NCI-H146 treated with DMSO at 0.1 percent for 48 hours (cell line): ENCODE measurements around the gene SSTR4.

Experiments used
- DNase-seq: peaks from one replicate; lab custom pipeline; 2025; ENCODE audit not compliant: unreplicated experiment; lab: John Stamatoyannopoulos, UW

Gene SSTR4

DNA sequence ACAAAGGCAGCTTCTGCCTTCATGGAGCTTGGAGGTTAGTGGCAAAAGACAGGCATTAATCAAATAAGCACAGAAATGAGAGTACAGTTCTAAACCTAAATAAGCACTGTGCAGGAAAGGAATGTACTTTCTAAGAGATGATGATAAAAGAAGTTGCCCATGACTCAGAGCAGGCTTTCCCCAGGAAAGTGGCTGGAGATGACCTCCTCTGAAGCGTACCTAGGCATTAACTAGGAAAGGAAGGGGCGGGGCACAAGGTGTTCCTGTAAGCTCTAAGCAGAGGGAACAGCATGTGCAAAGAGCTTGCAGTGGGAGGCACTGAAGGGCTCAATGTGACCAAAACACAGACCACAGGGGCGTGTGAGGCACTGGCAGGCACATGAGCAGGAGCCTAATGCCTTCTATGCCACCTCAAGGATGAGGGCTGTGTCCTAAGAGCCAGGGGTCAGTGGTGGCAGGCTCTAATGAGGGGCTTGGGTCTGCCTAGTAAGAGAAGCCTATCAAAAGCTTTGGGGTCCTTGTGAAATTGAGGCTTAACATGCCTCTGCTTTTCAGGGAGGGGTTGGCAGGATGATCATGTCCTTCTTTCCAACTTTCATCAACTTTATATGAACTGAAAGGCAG is 4.9 kb downstream of the SSTR4 start:
- no peak for DNase-seq

DNA sequence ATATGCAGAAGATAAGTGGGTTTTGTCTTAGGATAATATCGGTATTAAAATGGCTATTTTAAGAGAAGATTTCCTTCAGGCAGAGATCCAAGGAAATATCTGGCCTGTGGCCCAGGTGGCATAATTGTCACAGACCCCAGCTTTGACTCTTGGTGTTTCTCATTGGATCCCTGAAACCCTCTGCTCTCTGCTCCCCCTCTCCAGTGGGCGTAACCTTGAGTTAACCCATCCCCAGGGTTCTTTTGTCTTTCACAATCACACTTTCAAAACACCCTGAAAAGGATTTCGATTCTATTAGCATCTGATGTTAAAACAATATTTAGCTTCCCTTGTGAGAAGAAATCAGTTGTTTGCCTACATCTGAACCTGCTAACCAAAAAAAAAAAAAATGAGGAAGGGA is 7.2 kb downstream of the SSTR4 start:
- DNase-seq, result no peak

DNA sequence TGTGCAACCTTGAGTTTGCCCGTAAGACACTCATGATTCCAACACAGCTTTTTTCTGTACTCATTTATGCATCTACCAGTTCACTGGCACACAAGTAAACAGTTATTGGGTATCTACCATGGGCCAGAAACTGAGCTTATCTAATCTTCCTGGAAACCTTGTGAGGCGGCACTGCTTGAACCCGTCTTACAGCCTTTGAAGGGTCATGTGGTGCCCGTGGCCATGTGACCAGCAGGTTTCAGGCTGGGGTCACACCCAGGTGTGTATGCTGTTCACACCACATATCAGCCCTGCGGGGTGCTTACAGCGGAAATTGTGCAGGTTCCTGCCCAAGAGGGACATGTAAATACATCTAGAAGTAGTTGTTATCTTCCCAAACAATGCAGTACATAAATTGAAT is 8.3 kb downstream of the SSTR4 start:
- no peak for DNase-seq

DNA sequence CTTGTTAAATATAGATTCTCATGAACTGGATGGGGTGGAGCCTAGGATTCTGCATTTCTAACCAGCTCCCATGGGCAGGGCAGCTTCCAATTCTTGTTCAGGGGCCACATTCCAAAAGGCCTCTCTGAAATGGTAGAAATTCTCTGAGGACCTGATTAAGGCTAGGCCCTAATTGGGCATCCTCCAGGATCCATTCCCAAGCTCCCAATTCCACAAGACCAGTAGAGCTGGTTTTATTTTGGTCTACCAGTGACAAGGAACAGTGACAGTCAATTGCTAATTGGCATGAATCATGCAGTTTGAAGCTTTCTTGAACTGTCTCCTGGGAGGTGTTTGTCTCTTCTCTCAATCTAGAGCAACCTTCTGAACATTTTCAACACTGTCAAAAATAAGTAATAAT is 11.3 kb downstream of the SSTR4 start:
- no peak for DNase-seq

DNA sequence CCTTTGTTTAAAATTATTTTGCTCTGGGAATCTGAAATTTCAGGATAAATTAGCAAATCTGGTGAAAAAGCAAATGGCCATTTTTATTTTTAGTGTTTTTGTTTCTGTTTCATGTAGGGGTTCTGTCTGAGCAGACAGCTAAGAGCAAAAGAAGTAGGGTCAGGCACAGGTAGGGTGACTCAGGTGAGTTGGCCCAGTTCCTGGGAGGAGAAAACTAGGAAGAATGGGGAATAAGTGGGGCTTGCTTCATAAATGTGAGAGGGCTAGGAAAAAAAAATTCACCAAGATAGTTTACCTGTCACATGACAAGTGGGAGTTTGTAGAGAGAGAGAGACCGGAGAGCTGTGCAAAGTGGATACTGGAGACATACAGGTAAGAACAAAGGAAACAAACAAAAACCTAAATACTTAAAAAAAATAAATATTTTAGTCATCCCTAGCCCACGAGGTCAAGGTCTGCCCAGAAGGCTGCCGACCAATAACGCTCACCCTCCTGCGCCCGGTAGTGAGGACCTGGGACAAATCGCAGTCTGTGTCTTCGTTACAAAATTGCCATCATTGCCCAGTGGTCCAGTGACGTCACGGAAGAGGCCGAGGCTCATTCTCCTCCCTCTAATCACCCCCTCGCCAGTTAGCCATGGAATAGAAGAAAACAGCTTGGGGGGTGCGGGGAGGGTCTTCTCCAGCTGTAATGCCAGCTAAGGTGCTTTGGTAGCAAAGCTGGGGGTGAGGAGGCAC is 12.1 kb downstream of the SSTR4 start:
- DNase-seq, result no peak

DNA sequence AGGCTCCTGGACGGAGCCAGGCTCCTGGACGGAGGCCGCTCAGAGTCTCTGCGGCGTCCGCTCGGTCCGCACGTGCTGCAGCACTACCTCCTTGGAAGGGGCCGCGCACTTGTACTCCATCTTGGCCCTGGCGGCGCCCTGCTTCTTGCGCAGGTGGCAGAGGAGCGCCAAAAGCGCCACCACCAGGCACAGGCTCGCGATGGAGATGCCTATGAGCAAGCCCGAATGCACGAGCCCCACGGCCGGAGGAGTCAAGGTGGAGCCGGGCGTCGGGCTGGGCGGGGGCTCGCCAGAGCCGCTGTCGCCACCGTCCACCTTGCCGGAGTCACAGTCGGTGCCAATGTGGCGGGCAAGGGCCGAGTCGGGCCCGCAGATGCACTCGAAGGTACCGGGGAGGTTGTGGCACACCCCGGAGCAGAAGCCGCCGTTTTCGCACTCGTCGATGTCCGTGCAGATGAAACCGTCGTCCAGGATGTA is 12.7 kb downstream of the SSTR4 start:
- DNase-seq, result no peak

DNA sequence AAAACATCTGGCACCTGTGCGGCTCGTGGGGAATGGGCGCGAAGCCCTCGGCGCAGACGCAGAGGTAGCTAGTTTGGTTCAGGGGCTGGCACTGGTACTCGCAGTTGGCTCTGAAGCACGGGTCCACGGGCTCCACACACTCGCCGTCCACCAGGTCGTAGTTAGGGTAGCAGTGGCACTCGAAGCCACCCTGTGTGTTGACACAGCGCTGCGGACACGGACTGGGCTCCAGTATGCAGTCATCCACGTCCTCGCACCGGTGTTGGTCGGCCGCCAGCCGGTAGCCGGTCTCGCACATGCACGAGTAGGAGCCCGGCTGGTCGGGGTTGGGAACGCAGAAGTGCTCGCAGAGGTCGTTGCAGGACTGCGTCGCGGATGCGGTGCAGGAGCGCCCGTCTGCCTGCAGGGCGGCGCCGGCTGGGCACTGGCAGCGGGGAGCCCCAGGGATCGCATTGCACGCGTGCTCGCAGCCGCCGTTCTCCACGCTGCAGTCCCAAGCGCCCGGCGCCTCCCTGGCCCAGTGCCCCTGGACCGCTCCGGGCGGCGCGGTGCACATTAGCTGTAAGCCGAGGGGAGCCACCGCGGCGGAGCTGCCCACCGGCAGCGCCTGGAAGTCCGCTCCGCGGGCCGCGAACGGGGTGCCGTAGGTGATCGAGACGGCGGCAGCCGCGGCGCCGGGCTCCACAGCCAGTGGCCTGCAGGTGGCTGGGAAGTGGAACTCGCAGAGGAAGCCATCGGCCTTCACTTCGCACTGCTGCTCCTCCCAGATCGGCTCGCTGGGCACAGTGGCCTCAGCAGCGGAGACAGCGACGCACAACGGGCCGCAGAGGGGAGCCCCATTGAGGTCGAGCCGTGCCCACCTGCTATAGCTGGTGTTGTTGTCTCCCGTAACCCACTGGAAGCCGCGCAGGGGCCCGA is 13.4 kb downstream of the SSTR4 start:
- peak; percentile 49 for DNase-seq

DNA sequence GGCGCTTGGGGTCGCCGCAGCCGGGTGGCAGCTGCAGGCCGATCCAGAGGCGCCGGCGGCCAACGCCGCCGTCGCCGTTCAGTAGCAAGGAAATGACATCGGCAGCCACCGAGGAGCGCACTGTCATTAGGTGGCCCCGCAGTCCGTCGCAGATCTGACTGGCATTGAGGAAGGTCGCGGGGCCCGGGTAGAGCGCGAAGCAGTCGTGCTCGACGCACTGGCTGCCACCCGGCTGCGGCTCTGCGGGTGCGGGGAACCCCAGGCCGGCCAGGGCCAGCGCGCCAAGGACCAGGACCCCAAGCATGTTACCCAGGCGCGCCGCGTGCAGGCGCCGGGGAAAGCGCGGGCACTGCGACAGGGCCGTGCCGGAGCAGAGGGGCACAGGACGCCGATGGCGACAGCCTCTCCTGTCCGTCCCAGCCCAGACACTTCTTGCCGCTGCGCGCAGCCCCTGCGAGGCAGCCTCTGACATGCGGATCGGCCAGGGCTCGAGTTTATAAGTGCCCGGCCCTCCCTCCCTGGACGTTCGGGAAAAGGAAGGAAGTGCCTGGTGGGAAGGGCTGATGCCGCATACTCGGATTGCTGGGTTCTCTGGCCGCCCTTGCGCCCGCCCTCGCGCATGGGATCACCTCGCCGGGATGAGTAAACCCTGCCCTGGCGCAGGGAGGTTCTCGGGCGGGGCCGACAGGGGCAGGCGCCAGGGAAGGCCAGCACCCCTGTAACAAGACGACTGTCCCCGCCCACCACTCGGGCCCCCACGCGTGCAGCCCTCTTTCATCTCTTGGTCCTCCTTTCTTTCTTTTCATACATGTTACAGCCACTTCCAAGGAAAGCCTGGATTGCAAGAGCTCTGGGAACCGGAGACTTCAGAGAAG is 14.3 kb downstream of the SSTR4 start, which contains the start of gene THBD:
Gene THBD, minus strand, starts transcription at position 472 of the 875 bp plus-strand sequence. Its CDS starts 168 bp downstream, at position 304.
- DNase-seq, result peak; percentile 49

DNA sequence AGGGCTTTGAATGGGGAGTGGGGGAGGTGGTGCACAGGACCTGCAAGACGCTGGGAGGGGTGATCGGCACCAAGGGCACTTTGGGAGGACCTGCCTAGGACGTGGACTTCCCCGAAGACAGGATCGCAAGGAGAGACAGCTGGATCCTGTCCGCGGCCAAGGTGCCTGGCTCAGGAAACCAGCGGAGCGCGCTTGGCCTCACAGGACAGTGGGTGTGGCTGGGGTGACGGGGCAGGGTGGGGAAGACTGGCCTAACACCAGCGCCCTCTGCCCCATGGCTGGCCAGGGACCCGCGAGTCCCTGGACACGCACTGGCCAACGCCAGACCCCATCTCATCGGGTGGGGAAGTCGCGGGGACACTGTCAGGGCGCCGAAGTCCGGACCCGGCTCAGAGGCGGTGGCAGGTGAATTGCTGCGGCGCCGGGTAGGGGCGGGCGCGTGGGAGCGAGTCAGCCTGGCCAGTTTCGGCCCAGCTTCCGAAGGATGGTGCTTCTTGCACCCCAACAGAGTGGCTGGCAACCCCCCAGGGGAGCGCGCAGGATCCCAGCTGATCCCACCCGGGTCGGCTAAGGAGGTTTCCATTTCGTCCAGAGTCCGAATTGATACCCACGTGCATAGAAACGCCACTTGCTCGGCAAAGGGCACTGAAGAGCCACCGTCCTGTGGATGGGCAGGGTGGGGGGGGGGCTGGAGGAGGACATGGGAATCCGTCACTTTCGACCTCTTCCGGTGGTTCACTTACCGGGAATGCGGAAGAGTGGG is 15.1 kb downstream of the SSTR4 start:
- no peak for DNase-seq

DNA sequence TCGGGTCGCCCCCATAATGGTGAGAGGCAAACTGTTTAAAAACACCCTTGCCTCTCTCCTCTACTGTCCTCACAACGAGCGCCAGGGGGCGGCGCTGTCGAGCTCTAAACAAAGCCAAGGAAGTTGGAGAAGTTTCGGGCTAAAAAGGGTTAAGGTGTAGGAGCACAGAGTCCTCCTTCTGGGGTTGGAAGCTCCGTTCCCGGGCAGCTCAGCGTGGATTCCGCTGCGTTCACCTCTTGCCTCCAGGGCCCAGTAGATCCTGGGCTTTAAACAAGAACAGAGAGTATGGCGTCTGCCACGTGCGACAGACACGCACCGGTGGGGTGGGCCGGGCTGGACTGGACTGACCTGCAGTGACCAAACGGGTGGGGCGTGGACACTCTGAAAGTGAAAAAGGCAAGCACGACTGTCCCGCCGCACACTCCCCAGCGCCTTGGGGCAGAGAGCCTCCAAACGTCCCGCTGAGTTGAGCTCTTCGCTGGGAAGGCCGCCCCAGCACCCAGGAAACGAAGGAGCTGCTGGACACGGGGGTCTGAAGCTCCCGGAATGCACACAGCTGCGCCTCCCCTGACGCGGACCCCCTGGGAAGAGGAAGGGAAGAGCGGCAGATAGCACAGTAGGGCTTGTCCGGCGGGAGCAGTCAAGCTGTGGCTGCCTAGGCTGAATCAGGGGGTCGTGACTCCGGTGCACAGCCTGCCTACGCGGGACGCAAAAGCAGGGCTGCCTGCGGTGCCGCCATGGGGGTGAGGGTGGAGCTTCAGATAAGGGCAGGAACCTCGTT is 15.9 kb downstream of the SSTR4 start:
- peak; percentile 22 for DNase-seq

DNA sequence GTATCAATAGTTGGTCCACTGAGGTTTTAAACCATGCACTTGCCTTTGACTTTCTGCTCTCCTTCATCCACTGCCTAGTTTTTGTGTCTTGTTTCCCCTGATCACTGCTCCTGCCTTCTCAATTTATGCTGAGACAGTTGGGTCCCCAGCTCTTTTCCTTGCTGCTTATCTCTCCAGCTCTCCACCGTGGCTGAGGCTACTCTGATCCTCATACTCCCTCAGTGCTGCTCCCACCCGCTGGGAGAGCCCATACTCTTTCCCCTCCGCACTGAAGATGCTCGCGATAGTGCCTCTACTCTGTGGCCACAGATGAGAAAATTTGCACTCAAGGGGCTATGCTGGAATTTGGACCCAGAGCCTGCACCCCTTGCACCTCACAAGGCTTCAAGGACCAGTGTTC is 17.8 kb downstream of the SSTR4 start:
- no peak for DNase-seq

DNA sequence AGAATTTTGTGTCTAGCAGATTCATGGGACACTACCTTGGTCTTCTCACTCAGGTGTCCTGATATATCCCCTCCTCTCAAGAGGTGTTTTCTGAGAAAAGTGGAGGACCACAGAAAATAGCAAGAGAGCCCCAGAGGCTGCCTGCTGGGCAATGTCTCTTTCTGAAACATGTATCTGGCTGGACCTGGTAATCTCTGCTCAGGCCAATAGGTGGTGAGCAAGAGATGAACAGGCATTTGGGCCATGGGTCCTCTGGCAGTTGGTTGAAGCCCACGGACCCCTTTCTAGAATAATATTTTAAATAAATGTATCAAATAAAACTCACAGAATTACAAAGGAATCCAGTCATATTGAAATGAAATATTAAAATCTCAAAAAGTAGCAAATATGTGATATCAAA is 23.1 kb downstream of the SSTR4 start:
- DNase-seq, result no peak

DNA sequence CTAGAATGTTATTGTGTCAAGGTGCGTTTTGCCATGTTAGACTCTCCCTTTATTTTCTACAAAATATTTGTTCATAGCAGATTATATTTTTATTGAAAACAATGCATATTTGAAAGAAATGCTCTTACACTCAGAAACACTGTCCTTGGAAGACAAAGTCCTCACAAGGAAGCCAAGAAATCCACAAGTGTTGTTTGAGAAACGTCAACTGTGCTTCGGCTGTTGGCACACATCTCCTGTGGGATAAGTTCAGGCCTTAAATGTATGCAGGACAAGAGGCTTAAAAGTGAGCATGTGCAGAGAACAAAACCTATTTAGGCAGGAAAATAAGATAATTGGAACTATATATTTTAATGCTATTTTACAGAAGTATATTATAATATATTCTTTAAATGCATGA is 23.9 kb downstream of the SSTR4 start:
- no peak for DNase-seq

DNA sequence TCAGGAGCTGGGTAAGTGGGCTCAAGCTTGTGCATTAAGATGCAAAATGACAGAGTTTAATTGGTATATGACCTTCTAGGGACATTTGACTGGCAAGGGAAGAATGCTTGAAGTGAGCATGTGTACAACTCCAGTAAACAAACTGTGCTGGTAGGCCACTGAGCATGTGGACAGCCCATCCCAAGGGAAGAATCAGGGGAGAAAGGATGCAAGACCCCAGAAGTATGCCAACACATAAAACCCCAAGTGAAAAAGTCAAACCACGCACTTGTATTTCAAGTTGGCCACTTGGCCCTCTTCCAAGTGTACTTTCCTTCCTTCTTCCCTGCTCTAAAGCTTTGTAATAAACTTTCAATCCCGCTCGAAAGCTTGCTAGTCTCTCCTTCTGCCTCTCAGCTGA is 24.7 kb downstream of the SSTR4 start:
- DNase-seq, result no peak

DNA sequence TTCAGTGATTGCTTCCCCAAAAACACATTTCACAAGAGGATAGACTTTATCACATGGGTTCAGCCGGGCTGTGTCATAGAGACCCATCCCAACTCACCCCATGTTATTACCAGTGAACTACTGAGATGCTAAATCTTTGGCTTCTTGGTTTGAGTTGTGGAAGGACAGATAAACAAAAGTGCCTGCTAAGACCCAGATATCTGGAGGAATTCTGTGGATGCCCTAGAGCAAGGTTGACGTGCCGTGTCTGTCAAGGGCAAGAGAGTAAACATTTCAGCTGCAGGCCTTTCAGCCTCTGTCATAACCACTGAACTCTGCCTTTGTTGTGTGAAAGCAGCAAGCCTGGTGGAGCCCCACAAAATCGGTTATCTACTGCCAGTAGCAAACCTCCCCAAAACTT is 25.5 kb downstream of the SSTR4 start:
- no peak for DNase-seq

DNA sequence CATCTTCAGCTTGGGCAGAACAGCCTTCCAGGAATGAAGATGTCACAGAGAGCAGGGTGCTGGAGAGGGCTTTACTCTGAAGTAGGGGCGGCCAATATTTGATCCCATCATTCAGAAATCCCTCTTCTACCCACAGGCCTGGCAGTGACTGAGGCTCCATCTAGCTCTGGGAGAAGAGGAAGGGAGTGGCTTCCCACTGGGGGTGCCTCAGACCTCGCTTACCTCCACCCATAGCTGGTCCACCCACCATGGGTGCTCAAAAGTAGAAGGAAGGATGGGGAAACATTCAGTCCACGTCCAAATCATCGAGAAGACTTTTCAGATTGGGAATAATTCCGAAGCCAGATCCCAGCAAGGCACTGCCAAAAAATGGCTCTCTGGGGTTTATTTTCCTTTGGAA is 26.1 kb downstream of the SSTR4 start:
- DNase-seq, result no peak

DNA sequence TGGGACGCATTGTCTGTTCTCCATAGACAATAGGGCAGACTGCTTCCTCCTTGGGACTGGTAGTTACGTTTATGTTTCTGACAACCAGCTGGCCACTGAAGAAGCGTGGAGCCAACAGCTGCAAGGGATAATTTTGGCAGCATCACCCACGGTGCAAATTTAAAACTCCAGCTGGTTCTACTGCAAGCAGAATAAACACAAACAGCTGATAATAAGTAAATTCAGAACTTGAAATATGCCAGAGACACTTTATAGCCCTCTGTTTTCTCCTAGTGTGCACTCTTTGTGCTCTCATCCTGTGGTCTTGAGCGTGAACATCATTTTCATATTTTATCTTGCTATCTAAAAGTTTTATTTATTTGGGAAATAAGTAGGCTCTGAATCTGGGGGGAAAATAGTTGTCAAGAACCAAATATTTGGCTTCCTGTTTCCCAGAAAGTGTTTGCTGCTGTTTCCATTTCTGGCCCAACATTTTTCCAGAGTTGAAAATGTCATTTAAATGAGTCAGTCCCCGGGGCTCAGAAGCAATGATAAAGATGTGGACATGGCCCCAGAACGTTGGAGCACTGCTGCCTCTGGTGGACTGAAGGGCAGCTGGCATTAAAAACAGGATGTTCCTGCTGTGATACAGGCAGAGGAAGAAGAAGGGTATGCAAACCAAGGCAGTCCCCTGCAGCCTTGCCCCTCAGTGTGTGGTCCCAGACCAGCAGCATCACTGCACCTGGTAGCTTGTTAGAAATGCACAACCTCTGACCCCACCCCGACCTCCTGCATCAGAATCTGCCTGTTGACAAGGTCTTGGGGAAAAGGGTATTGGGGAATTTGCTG is 26.8 kb downstream of the SSTR4 start:
- peak; percentile 42 for DNase-seq

DNA sequence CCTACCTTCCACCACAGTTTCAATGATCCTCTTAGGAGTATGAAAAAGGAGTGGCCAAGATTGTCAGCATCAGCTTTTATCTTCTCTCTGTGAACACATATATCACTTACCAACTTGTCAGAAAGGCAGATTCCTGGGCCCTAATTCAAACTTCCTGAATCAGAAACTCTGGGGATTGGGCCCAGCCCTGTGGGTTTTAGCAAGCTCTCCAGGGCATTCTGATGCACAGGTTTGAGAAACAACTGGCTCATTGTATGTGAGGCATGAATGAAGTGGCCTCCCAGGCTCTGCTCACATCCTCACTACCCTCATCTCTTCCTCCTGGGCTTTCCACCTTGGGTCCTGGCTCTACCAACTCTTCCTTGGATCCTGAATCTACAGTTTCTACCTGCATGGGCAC is 27.5 kb downstream of the SSTR4 start:
- no peak for DNase-seq
